Transverse colon (tissue), 4 donors: ENCODE measurements around the gene WDR17. TPM values are rescaled to one million over a fixed set of nuclear protein-coding genes. Genes with fewer than 3 reads are reported as not detected.

Source experiments
- DNase-seq: peaks from one replicate; pipeline ENCODE4 v3.0.0-alpha.2; 2019
- H3K27ac ChIP-seq, 4 donors: fragments of 200-600 bp; sonication (generic); 2 replicates each; pipeline ENCODE4 v1.5.1; 2016 to 2018; ENCODE audit warnings: inconsistent platforms in 4 of 4
- H3K27me3 ChIP-seq: fragments of 200-600 bp; sonication (generic); 2 replicates; pipeline ENCODE4 v1.5.1; 2017; ENCODE audit warnings: inconsistent platforms
- H3K36me3 ChIP-seq, 4 donors: fragments of 200-600 bp; sonication (generic); 2 replicates each; pipeline ENCODE4 v1.5.1; 2017 to 2019; ENCODE audit warnings: inconsistent platforms in 4 of 4
- H3K4me1 ChIP-seq, 4 donors: fragments of 200-600 bp; sonication (generic); 2 replicates each; pipeline ENCODE4 v1.5.1; 2017 to 2020; ENCODE audit warnings: inconsistent platforms in 4 of 4
- H3K4me3 ChIP-seq, 4 donors: fragments of 200-600 bp; sonication (generic); 1 replicate in 1 of 4; 2 replicates in 3 of 4; pipeline versions ENCODE4 v1.5.1 to v1.6.1; 2017 to 2019; ENCODE audit warnings: inconsistent platforms in 4 of 4
- H3K9me3 ChIP-seq, 2 donors: fragments of 200-600 bp; sonication (generic); 2 replicates each; pipeline ENCODE4 v1.5.1; 2017 to 2019; ENCODE audit warnings: inconsistent platforms in 2 of 2
- EP300 ChIP-seq: sonication (generic); formaldehyde crosslinking; IDR thresholded peaks from one replicate; pipeline ENCODE4 v1.6.1; 2017; ENCODE audit warnings: antibody characterized with exemption, low read depth
- POLR2A ChIP-seq: fragments of 450-650 bp; IDR thresholded peaks from one replicate; pipeline ENCODE4 v1.6.1; 2016; ENCODE audit warnings: antibody characterized with exemption, mild to moderate bottlenecking, moderate library complexity
- POLR2AphosphoS5 ChIP-seq, 3 donors: sonication (generic); formaldehyde crosslinking; IDR thresholded peaks; one replicate each; pipeline ENCODE4 v1.6.1; 2016; ENCODE audit warnings: antibody characterized with exemption in 3 of 3
- WGBS, 2 donors: methylation state at CpG; one replicate each; pipeline ENCODE4 v1.1.5; 2018; ENCODE audit warnings: low coverage in 1 of 2; 5-methylcytosine and 5-hydroxymethylcytosine counted together
- in situ Hi-C, 4 donors: fragments of 200-750 bp; cut with MboI; loops; one replicate each; pipeline versions ENCODE4 v1.15.0 to v1.15.1; 2017; ENCODE audit warnings: low sequenced_read_pairs in 3 of 4, low pct_ligation_motif_present in 1 of 4, low pct_unique_long_range_greater_than_20kb in 1 of 4
- intact Hi-C: fragments of 100-400 bp; cut with DNase I; formaldehyde crosslinking; loops from one replicate; pipeline ENCODE4 v1.15.1; 2023; ENCODE audit warnings: low total_unique reads
- total RNA-seq, 4 donors: library from RNA; depleted of rRNA; stranded (reverse); fragments of >200 nt; gene quantifications; one replicate each; pipeline ENCODE4 v1.1.0, GENCODE V29; 2016
- TF ChIP-seq, protein P1 (sequence below), 5 experiments: fragments of 200-600 bp in 3 of 5; fragments of 450-650 bp in 2 of 5; sonication (generic) in 3 of 5; IDR thresholded peaks; 1 replicate in 2 of 5; 2 replicates in 3 of 5; pipeline ENCODE4 v1.5.1; 2016 to 2017; ENCODE audit warnings: antibody characterized with exemption in 5 of 5, inconsistent platforms in 3 of 5, mild to moderate bottlenecking in 2 of 5, moderate library complexity in 1 of 5

The WDR17 gene
- total RNA-seq, 4 donors from 2014 or later = 0.96 to 7.6 (median 1.4) TPM; not detected in 1

GRCh38 chr4:176186067-176186466, 120.4 kb downstream of the WDR17 start:
- Histone ChIP-seq H3K9me3 (no peaks in the 10 kb centered on the region), H3K4me3 (no peak overlapping the region), H3K27ac (peak overlapping the region in 3 of 4 donors; percentile 15 to 50 (median 47)), H3K36me3 (no peaks in the 10 kb centered on the region), H3K27me3 (no peaks in the 10 kb centered on the region), H3K4me1 (peaks cover 0 to 4% (median 0%) of the 10 kb centered on the region in 4 donors)
- WGBS, 2 donors = 65 to 78% methylated on average over 2 of the region's 2 CpGs
- in situ Hi-C loops (no loop called here), intact Hi-C loops (no loop called here)
- no peak for TF ChIP-seq POLR2A
- TF ChIP-seq POLR2AphosphoS5 (IDR thresholded peaks at IDR 0.05) = no peak
- no peak for TF ChIP-seq EP300
- TF ChIP-seq, protein P1, sequence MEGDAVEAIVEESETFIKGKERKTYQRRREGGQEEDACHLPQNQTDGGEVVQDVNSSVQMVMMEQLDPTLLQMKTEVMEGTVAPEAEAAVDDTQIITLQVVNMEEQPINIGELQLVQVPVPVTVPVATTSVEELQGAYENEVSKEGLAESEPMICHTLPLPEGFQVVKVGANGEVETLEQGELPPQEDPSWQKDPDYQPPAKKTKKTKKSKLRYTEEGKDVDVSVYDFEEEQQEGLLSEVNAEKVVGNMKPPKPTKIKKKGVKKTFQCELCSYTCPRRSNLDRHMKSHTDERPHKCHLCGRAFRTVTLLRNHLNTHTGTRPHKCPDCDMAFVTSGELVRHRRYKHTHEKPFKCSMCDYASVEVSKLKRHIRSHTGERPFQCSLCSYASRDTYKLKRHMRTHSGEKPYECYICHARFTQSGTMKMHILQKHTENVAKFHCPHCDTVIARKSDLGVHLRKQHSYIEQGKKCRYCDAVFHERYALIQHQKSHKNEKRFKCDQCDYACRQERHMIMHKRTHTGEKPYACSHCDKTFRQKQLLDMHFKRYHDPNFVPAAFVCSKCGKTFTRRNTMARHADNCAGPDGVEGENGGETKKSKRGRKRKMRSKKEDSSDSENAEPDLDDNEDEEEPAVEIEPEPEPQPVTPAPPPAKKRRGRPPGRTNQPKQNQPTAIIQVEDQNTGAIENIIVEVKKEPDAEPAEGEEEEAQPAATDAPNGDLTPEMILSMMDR (IDR thresholded peaks at IDR 0.05) = no peak
- DNase-seq = no peak

DNA sequence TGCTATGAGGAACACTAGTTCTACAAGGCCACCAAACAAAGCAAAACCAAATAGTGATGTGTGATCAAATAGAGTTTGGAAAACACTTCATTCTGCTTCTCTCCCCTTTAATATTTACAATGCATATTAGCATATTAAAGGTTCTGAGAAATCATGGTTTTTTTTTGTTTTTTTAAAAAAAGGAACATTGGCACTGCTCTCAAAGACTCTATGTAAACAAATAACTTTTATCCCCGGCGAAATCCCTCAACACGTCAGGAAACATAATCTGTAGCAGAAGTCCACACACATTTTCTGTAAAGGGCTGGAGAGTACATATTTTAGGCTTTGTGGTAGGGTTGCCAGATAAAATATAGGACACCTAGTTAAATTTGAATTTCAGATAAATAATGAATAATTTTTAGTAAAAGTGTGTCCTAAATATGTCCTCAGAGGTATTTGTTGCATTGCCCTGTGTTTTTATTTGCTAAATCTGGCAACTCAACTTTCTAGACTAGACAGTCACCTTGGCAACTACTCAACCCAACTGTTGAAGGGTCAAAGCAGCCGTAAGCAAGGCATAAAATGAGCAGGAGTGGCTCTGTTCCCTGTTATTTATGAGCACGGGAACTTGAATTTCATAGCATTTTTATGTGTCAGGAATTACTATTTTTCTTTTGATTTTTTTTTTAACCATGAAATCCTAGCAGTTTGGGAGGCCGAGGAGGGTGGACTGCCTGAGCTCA, 121.2 kb downstream of the WDR17 start:
- Histone ChIP-seq H3K36me3 (no peaks in the 10 kb centered on the region), H3K9me3 (no peaks in the 10 kb centered on the region), H3K4me3 (no peak overlapping the region), H3K4me1 (peaks cover 0 to 4% (median 0%) of the 10 kb centered on the region in 4 donors), H3K27ac (peak overlapping the region in 3 of 4 donors; percentile 15 to 50 (median 47)), H3K27me3 (no peaks in the 10 kb centered on the region)
- intact Hi-C loops (no loop called here), in situ Hi-C loops (no loop called here)
- WGBS, 2 donors = 65% methylated on average over 6 of the region's 6 CpGs
- DNase-seq = no peak
- no peak for TF ChIP-seq POLR2AphosphoS5 (IDR thresholded peaks at IDR 0.05)
- TF ChIP-seq, protein P1 (IDR thresholded peaks at IDR 0.05) = no peak
- no peak for TF ChIP-seq EP300
- no peak for TF ChIP-seq POLR2A

GRCh38 chr4:176187624-176188023, 122.0 kb downstream of the WDR17 start:
- Histone ChIP-seq H3K4me1 (peaks cover 0 to 4% (median 0%) of the 10 kb centered on the region in 4 donors), H3K27me3 (peaks cover 2% of the 10 kb centered on the region), H3K36me3 (no peaks in the 10 kb centered on the region), H3K4me3 (no peak overlapping the region), H3K9me3 (no peaks in the 10 kb centered on the region), H3K27ac (peak overlapping the region in 3 of 4 donors; percentile 15 to 50 (median 47))
- in situ Hi-C loops = no loop called here
- 60 to 80% methylated on average over 2 of the region's 2 CpGs for WGBS, 2 donors
- intact Hi-C loops = no loop called here
- no peak for DNase-seq
- TF ChIP-seq, protein P1 (IDR thresholded peaks at IDR 0.05) = no peak
- TF ChIP-seq EP300 (no peak), POLR2A (no peak), POLR2AphosphoS5 (IDR thresholded peaks at IDR 0.05) (no peak)

DNA sequence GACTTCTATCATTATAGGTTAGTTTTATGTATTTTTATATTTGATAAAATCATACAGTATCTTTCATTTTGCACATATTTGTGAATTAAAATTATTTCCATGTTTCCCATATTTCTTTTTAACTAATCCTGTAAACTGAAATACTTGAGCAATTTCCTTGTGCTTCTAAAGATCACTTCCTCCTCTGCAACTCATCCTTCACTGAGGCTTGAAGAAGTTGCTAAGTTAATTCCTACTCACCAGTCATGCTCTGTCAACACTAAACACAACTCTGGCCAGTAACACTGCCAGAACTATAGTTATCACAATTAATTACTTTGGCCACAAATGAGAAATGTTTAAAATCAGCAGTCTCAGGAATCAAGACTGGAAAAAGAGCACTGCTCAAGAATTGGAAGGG, 123.0 kb downstream of the WDR17 start:
- Histone ChIP-seq H3K9me3 (no peaks in the 10 kb centered on the region), H3K4me1 (peaks cover 0 to 4% (median 0%) of the 10 kb centered on the region in 4 donors), H3K27me3 (peaks cover 5% of the 10 kb centered on the region), H3K27ac (no peak overlapping the region), H3K4me3 (no peak overlapping the region), H3K36me3 (no peaks in the 10 kb centered on the region)
- TF ChIP-seq, protein P1 (IDR thresholded peaks at IDR 0.05) = no peak
- TF ChIP-seq EP300 = no peak
- TF ChIP-seq POLR2AphosphoS5 (IDR thresholded peaks at IDR 0.05) = no peak
- no peak for TF ChIP-seq POLR2A
- no peak for DNase-seq
- intact Hi-C loops (no loop called here), in situ Hi-C loops (no loop called here)
